ENCODE measurements around the gene ZNF883.

- TF ChIP-seq REST (IDR thresholded peaks at IDR 0.05; ENCODE audit: insufficient read depth in 1 of 2, low read depth in 2 of 2, low read length in 2 of 2) = no peak
- TF ChIP-seq TAF1 (IDR thresholded peaks at IDR 0.05; ENCODE audit: borderline replicate concordance, insufficient read depth, low read length) = no peak
- TF ChIP-seq SIN3A (IDR thresholded peaks at IDR 0.05; ENCODE audit: borderline replicate concordance, insufficient read depth, low read length) = no peak
- TF ChIP-seq POLR2AphosphoS5 (IDR thresholded peaks at IDR 0.05; ENCODE audit: low read depth, low read length) = no peak
Observed at GRCh38 chr9:112913326-112913725, 98.7 kb downstream of the ZNF883 start.
